A549 (cell line): ENCODE results near the gene TEP1.

Experiments
- KDM1A ChIP-seq: fragments of 200-600 bp; sonication (generic); IDR thresholded peaks from 2 replicates; pipeline ENCODE4 v1.6.1; 2016; ENCODE audit warnings: low read depth, mild to moderate bottlenecking
- TF ChIP-seq, protein P1 (sequence below): fragments of >200 bp; sonication (Bioruptor Twin); formaldehyde crosslinking; IDR thresholded peaks from 3 replicates; pipeline ENCODE4 v1.5.1; 2016

DNA sequence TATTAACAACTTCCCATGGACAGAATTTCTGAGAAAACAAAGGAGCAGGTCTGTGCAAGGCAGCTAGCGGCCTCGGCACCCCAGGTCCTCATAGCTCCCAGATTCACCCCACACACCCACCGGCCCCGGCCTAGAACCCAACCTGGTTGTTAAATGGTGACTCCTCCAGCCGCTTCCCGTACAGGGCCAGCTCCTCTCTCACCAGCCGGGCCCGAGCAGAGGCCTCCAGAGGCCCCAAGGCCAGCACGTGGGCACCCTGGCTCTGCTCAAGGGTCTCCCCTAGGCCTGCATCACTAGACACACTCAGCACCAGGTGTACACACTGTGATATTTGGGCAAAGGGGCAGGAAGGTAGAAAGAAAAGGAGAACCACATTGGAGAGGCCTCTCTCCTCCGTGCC is 30.3 kb downstream of the TEP1 start:
- TF ChIP-seq KDM1A = no peak
- TF ChIP-seq, protein P1, sequence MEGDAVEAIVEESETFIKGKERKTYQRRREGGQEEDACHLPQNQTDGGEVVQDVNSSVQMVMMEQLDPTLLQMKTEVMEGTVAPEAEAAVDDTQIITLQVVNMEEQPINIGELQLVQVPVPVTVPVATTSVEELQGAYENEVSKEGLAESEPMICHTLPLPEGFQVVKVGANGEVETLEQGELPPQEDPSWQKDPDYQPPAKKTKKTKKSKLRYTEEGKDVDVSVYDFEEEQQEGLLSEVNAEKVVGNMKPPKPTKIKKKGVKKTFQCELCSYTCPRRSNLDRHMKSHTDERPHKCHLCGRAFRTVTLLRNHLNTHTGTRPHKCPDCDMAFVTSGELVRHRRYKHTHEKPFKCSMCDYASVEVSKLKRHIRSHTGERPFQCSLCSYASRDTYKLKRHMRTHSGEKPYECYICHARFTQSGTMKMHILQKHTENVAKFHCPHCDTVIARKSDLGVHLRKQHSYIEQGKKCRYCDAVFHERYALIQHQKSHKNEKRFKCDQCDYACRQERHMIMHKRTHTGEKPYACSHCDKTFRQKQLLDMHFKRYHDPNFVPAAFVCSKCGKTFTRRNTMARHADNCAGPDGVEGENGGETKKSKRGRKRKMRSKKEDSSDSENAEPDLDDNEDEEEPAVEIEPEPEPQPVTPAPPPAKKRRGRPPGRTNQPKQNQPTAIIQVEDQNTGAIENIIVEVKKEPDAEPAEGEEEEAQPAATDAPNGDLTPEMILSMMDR = no peak
